Activated CD8-positive, alpha-beta memory T cell treated with anti-CD3 and anti-CD28 coated beads, Interleukin-2, amount 50 U/mL, for 24 hours (primary cell): Measurements from ENCODE around the gene HORMAD2.

Experiments used
- DNase-seq: peaks from one replicate; pipeline ENCODE4 v3.0.0-alpha.2; 2020; ENCODE audit errors: extremely low read depth

The HORMAD2 gene

DNA sequence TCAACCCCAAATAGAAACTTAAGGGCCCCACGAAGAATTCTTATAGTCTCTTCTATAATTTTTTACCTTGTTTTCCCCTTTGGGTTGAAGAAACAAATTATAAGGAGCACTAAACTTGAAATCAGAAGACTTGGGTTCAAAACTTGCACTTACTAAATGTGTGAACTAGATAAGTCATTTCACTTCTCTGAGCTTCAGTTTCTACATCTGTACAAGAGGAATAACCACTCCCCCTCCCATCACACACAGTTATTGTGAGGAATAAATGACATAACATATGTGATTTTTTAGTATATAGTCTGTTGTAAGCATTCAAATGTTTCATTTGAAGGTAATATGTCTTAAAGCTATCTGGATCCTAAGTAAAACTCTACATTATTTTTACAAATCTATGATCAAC is 87.5 kb downstream of the HORMAD2 start:
- DNase-seq: no peak

DNA sequence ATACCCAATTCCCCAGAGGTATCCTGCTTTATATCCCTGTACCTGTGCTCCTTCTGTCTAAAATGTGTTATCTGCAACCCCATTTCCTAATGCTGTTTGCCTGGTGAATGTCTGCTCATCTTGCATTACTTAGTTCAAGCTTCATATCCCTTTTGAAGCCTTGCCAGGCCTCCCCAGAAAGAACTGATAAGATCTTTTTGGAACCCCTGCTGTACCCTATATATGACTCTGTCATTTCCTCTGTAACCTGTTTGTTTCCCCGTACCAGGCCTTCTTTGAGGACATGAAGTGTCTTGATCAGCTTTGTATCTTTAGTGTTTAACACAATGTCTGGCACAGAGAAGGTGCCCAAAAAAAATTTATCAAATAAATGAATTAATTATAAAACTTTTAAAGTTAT is 88.7 kb downstream of the HORMAD2 start:
- DNase-seq: no peak

DNA sequence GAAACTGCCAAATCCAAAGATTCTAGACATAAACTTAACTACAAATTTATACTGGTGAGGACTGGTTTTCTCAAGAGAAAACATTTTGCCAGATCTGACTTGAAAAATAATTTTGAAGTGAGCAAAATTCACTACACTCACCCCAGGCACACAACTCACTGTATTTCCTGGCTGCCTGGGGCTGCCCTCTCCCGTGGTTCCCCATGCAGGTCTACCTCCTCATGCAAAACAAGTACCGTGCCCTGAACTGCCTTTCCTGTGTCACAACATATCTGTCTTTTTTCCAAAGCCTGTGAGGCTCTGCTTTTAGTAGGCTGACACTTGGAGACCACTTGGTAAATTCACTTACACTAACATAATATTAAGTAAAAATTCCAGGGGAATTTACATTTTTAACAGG is 89.9 kb downstream of the HORMAD2 start:
- no peak for DNase-seq

DNA sequence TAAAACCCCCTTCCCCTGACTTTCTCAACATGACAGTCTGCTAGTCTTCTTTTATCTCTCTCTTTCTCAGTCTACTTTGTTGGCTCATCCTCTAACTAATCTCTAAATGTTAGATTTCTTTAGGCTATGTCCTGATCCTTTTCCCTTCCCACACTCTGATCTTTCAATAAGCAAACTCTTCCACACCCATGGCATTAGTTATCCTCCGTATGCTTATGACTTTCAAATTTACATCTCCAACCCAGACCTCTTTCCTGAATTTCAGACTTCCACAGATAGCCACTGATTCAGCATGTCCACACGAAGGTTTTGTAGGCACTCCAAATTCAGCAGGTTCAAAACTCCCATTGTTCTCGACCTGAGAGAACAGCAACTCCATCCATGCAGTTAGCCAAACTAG is 90.7 kb downstream of the HORMAD2 start:
- DNase-seq: no peak

DNA sequence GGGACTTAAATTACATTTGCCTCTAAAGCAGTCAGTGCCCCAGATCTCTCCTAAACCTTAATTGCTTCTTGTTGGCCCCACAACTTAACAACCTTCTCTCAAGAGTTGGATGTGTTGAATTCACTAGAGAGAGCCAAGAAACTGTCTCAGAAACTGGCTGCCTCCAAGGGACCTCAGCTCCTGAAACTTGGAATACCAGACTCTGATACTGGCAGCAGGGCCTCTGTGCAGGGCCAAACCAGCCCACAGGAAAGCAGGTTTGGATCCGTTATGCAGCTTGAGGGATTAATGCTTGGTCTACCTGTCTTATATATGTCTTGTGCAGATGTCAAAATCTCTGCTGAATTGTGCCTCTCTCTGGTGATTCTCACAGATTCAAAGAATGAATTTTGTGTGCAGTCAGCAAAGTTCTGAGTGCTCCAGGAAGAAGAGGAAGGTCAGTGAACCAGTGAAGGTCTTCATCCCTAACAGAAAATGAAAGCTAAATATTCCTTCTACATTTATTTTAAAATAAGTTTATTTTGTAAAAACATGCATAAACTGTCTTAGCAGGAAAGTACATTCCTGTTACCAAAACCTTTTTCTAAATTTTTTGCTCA is 95.5 kb downstream of the HORMAD2 start:
- no peak for DNase-seq

DNA sequence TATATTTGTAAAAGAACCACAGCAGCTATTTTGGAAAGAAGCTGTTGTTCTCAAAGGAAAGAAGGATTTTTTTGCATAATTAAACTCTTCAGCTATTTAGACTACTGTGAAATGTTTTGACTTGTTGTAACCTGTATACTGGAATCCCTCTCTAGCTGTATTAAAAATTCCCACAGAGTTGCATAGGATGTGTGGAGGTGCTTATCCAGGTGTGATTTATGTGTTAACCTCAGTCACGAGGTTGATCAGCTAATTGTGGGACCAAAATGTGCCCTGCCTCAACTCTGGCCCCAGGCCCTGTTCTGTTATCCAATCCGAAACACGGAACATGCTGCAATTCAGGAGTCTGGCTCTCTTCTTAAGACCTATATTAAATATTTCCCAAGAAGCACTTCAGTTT is 96.2 kb downstream of the HORMAD2 start:
- DNase-seq: no peak

DNA sequence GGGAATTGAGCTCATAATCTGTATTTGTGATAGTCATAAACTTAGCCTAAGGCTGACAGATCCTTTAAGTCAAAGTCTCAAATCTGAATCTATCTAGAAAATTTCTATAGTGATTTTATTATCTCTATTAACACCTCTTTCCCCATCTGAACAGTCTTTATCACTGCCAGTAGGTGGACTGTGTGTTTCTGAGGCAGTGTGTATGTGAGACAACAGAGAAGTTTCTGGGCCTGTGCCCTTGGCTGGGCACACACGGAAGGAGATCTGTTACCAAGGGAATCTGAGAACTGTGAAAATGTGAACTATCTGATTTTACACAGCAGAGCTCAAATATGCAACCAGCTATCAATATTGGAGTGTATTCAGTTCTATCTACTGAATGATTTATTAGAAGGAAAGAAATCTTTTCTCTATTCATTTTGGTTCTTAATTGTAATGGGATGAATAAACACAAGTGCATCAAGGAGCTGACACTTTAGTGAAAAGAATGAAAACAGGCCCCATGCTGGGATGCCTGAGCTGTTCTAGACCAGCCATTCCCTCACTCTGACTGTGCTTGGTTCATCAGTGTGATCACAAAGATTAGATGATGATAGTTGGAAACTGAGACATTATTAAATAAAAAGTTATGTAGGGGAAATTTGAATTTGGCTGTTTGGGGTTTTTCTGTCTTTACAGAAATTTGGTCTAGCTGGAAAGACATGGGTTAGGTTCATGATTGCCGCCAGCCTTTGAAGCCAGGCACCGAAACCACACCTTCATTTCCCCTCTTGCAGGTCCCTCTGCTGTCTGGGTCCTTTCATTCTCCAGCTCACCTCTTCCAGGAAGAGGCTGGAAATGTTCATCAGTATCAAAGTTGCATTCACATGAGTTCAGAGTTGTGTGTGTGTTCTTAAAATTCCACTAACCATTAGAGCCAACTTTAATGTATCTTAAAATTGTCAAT is 98.2 kb downstream of the HORMAD2 start:
- no peak for DNase-seq

DNA sequence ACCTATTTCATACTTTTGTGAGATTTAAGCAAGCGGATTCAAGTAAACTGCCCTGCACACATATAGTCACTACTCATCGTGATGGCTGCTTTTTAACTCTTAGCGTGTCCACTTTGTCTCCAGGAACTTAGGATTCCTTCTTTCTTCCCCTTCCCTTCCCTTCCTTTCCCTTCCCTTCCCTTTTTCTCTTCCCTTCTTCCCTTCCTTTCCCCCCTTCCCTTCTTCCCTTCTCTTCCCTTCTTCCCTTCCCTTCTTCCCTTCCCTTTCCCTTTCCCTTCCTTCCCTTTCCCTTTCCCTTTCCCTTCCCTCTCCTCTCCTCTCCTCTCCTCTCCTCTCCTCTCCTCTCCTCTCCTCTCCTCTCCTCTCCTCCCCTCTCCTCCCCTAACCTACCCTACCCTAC is 100.4 kb downstream of the HORMAD2 start:
- DNase-seq: no peak

DNA sequence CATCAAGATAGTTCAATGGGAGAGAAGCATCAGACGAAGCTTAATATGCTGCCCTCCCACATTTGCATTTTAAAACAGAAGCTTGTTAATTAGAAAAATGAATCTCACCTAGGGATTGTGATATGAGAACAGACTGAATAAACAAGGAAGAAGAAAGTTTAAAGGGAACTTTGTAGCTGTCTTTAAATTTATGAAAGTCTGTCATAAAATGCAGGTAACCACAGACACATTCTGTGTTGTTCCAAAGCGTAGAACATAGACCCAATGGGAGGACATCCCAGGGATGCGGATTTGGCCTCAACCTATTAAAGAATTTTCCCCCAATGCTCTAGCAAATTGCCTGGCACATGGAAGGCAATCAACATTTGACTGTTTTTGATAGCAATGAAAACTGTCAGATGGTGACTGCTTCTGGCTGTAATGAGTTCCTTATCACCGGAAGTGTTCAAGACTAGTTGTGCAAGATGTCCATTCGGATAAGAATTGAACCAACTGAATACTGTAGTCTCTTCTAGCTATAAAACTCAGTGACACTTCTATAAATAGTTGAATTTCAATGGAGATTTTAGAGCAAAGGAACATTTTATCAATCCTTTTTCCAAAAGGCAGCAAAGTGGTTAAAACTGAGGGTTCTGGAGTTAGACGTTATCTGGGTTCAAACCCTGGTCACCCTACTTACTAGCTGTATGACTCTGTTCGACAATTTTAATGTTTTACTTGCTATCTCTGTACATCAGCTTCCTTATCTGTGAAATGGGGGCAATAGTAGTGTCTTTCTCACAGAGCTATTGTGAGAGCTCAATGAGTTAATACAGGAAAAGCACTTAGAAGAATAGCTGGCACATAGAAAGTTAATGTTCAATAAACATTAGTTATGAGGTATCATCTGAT is 101.4 kb downstream of the HORMAD2 start:
- DNase-seq: no peak

DNA sequence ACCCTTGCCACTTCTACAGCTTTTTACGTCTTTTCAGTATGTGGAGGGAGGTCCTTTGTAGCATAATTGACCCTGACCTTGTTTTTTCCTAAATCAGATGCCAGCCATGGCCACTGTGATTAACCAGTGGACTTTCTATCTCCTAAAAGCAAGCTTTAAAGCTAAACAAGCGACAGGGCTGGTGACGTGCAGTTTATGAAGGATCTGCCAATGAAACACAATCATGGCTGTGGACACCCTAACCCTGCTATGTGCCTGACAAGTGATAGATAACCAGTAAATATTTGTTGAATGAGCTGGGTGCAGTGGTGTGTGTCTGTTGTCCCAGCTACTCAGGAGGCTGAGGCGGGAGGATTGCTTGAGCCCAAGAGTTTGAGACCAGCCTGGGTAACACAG is 102.1 kb downstream of the HORMAD2 start:
- no peak for DNase-seq

DNA sequence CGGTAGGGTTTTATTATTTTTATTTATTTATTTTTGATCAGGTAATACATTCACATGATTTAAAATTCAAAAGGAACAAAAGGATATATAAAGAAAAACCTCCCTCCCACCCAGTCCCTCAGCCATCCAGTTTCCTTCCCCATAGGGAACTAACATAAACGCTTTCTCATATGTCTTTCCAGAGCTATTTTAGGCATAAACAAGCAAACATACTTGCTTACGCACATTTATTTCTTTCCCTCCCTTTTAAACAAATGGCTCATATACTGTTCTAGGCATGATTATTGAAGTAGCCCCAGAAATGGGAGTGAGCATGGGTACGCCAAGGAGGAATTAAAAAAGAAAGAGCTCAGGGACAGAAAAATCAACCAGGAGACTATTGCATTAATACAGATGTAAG is 102.6 kb downstream of the HORMAD2 start:
- DNase-seq: no peak

DNA sequence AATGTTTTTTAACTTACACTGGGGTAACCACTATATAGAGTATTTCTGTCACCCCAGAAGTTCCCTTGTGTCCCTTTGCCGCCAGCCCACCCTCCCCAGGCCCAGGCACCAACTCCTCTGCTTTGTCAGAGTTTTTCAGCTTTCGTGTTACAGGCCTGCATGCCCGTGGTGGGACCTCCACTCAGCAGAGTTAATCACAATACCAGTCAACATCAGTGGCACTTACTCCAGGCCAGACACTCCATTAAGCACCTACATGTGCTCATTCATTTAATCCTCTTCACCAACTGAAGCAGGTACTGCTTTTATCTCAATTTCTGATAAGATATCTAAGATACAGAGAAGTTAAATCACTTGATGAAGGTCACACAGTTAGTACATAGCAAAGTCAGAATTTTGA is 103.0 kb downstream of the HORMAD2 start:
- DNase-seq: no peak

DNA sequence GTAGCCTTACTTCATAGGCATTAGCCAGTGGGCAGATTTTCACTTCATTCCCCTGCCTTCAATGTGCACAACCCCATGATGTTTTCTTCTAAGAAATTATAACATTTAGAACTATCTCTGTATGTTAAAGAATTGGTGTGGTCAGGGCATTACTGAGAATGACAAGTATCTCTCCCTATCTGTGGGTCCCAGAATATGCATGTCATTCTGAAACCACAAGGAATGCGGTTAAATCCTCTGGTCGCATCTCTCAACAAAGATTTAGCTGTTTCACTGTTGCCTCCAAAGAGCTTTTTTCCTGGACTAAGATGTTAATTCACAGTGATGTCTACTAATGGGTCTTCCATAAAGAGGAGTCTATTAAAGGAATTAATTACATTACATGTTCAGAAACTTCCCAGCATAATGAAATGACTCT is 103.6 kb downstream of the HORMAD2 start:
- DNase-seq: no peak

DNA sequence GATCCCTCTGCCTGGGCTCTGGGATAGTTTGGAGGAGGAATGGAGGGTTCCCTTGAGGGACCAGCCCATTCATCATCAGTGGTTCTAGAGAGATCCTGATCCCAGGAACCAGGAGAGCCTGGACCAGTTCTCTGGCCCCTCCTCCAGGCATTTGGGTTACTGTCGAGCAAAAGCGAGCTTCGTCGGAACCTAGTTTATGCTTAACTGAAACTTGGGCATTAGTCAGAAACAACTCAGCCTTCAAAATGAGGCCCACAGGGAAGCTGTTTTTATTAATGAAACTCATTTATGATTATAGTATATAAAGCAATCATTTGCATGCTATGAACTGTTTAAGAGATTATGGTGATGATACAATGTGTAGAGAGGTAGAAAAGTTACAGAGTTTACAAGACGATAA is 104.9 kb downstream of the HORMAD2 start:
- no peak for DNase-seq

DNA sequence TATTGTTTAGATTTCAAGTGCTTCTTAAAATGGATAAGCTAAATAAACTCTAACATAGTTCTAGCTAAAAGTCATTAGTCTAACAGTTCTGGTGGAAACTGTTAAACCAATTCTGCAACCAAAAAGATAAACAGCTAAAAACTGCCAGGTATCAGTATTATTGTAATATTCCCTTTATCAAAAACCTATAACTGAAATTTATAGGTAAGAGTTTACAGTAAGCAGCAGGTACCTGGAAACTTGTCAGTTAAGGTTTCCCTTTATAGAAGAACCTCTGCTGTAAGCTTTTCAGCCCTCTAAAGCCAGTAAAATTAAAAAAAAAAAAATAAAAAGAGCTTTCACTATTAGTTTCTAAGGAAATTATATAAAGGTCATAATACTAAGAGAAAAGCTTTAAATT is 105.3 kb downstream of the HORMAD2 start:
- DNase-seq: no peak

DNA sequence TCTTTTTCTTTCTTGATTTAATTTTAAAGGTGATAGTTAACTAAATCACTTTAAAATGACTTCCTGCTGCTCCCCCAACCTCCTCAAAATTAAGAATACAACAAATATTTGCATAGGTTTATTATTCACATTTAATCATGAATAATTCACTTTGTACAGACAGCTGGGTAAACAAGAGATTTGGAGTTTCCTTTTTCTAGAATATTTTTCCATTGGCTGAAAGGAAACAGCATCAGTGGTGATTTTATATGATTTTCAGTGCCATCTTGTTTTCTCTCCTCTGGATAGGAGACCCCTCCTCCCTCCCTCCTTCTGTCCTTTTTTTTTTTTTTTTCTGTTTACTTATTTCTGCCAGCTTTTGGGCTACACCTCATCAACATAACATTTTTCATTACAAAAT is 105.8 kb downstream of the HORMAD2 start:
- DNase-seq: no peak

DNA sequence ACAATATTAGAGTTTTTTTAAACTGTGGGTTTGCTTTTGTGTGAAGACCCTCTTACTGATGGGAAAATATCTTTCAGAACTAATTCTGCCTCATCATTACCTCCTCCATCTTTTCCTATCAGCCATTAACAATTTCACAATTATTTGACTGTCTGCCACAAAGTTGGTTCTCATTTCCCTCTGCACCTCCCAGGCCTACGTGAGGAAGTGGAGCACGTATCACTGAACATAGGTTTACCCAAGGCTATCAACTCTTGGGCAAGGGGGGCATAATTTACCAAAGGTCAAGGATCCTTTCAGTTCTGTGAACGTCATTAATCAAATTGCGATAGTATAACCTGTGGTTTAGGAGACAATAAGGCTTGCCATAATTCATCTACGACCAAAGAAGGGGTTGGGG is 106.2 kb downstream of the HORMAD2 start:
- no peak for DNase-seq

DNA sequence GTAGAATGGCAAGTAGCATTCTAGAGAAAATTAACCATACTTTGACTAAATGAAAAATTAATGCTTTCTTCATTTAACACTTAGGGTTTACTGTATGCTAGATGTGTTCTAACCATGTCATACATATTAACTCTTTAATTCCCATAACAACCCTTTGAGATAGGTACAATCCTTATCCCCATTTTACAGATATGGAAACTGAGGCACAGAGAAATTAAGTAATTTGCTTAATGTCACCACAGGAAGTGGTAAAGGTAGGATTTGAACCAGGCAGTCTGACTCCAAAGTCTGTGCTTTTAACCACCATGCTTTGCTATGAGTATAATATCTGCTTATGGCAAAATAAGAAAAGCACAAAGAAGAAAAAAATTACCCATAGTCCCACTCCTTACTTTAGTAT is 106.8 kb downstream of the HORMAD2 start:
- DNase-seq: no peak

DNA sequence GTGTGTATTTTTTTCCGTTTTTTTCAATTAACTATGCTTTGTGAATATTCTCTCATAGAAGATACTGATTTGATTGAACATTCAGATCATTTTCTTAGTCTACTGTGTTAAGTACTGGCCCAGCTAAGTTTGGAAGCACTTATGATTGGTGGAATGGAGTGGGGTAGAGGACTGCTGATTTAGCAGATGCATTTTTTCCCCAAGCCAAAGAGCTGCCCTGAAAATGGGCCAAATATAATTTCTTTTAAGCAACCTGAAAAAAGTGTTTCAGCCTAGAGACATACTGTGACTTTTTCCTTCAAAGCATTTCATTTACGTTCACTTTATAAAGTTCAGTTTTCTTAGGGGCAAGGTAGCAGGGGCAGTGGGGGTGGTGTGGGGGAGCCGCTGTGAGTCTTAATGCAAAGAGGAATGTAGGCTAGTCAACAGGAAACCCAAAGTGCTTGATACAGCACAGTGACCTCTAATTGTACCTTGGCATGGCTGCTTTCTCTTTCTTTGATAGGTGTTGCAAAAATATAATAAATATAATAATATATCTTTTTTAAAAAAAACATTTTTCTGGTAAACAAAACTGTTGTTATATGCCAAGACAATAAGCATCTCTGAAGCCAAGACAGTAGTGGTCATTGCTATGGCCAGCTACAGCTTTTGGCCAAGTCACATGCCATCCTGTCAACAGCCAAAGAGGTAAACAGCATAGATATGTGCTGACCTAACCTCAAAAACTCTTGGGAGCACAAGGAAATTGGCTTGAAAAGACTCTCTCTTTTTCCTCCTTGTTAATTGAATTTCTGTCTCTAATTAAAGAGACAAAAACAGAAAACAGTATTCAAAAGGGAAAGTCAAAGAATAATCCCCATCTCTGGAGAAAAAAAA is 107.5 kb downstream of the HORMAD2 start:
- DNase-seq: no peak

DNA sequence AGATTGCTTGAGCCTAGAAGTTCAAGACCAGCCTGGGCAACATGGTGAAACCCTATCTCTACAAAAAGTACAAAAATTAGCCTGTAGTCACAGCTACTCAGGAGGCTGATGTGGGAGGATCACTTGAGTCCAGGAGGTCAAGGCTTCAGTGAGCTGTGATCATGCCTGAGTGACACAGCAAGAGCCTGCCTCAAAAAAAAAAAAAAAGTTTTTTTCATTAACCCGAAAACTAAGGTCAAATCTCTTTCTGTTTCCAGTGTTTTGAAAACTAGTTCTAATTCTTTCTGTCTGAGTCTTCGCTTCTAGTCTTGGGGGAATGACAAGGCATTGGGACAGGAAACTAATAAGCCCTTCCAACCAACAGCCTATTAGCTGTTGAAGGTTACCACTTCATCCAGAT is 108.6 kb downstream of the HORMAD2 start:
- no peak for DNase-seq

DNA sequence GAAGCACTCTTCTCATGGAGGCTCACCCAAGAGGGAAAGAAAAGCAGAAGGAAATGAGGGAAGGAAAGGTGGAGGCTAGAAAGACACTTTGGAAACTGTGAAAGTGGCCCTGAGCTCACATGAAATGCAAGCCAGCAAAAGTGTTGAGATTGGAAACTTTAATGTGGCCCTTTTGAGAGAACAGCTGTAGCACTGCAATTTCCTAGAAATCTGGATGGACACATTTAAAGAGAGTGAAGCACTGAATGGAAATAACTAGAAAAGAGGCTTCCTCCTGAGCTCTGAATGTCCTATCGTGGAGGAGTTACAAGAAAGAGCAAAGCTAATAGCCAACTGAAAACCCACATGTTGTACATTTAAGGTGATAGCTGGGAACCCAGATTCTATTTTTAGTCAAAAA is 110.3 kb downstream of the HORMAD2 start:
- no peak for DNase-seq
